KMS-11 (cell line): ENCODE data around the gene UNC79.
"Not testable (repeated sequence)": the region's sequence is repeated elsewhere in the genome, so short reads cannot be mapped to it uniquely, and the experiment has no call there.

ENCODE experiments used
- H2AFZ ChIP-seq: fragments of 200-600 bp; sonication (generic); 2 replicates; pipeline ENCODE4 v1.6.1; 2016; ENCODE audit warnings: antibody characterized with exemption, mixed run types, low read depth
- H3K27ac ChIP-seq: fragments of 200-600 bp; sonication (generic); 2 replicates; pipeline ENCODE4 v1.6.1; 2016; ENCODE audit warnings: mild to moderate bottlenecking, mixed run types
- H3K27me3 ChIP-seq: fragments of 200-600 bp; sonication (generic); 2 replicates; pipeline ENCODE4 v1.6.1; 2017; ENCODE audit warnings: mild to moderate bottlenecking, low read depth, mixed run types, moderate library complexity; ENCODE audit not compliant: insufficient read depth
- H3K36me3 ChIP-seq: fragments of 200-600 bp; sonication (generic); 2 replicates; pipeline ENCODE4 v1.6.1; 2017; ENCODE audit warnings: mild to moderate bottlenecking, mixed run types; ENCODE audit not compliant: insufficient read depth
- H3K4me1 ChIP-seq: fragments of 200-600 bp; sonication (generic); 2 replicates; pipeline ENCODE4 v1.6.1; 2016; ENCODE audit warnings: mild to moderate bottlenecking, low read depth, mixed run types; ENCODE audit not compliant: poor library complexity, severe bottlenecking
- H3K4me2 ChIP-seq: fragments of 200-600 bp; sonication (generic); 2 replicates; pipeline ENCODE4 v1.7.0; 2016; ENCODE audit warnings: mild to moderate bottlenecking, mixed run types
- H3K4me3 ChIP-seq: fragments of 200-600 bp; sonication (generic); IDR thresholded peaks from 2 replicates; pipeline ENCODE4 v1.6.1; 2017; ENCODE audit warnings: low read depth, low read length, mixed read lengths; ENCODE audit not compliant: insufficient read depth
- H3K79me2 ChIP-seq: fragments of 200-600 bp; sonication (generic); 2 replicates; pipeline ENCODE4 v1.6.1; 2016; ENCODE audit warnings: low read depth, mixed run types; ENCODE audit not compliant: insufficient read depth
- H3K9ac ChIP-seq: fragments of 200-600 bp; sonication (generic); 2 replicates; pipeline ENCODE4 v1.6.1; 2016; ENCODE audit warnings: mild to moderate bottlenecking, mixed run types
- H4K20me1 ChIP-seq: fragments of 200-600 bp; sonication (generic); 2 replicates; pipeline ENCODE4 v1.6.1; 2016; ENCODE audit warnings: mild to moderate bottlenecking, mixed run types; ENCODE audit not compliant: insufficient read depth
- TF ChIP-seq, protein P1 (sequence below): fragments of 200-600 bp; sonication (generic); conservative IDR thresholded peaks from 2 replicates; pipeline ENCODE4 v1.6.1; 2017; ENCODE audit warnings: low read depth, mild to moderate bottlenecking, antibody characterized with exemption, low read length, moderate library complexity, mixed read lengths

Gene UNC79

DNA sequence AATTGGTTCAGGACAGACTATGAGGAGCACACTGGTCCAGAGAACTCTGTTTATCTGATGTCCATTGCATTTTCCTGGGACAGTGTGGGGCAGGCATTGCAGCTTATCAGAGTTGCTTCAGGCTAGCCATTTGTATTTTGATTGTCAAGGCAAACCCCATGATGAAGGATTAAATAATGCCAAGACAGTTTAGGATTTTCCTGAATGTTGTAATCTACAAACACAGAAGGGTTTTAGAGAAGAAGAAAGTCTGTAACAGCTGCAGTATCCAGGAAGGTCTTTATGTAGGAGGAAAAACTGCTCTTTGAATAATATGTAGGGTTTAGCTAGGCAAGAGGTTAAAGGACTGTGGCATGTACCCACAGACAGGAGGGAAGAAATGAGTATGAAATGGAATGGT is 32.2 kb upstream of the UNC79 start:
- H3K4me3 ChIP-seq, result no peak overlapping the region
- TF ChIP-seq, protein P1, sequence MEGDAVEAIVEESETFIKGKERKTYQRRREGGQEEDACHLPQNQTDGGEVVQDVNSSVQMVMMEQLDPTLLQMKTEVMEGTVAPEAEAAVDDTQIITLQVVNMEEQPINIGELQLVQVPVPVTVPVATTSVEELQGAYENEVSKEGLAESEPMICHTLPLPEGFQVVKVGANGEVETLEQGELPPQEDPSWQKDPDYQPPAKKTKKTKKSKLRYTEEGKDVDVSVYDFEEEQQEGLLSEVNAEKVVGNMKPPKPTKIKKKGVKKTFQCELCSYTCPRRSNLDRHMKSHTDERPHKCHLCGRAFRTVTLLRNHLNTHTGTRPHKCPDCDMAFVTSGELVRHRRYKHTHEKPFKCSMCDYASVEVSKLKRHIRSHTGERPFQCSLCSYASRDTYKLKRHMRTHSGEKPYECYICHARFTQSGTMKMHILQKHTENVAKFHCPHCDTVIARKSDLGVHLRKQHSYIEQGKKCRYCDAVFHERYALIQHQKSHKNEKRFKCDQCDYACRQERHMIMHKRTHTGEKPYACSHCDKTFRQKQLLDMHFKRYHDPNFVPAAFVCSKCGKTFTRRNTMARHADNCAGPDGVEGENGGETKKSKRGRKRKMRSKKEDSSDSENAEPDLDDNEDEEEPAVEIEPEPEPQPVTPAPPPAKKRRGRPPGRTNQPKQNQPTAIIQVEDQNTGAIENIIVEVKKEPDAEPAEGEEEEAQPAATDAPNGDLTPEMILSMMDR, result no peak
- H3K79me2 ChIP-seq, result no peaks in the 10 kb centered on the region
- H3K27ac ChIP-seq, result no peak overlapping the region
- H4K20me1 ChIP-seq, result no peaks in the 10 kb centered on the region
- H2AFZ ChIP-seq, result no peak overlapping the region
- H3K4me1 ChIP-seq, result no peaks in the 10 kb centered on the region
- H3K27me3 ChIP-seq, result no peaks in the 10 kb centered on the region
- H3K4me2 ChIP-seq, result no peak overlapping the region
- H3K36me3 ChIP-seq, result no peaks in the 10 kb centered on the region
- no peak overlapping the region for H3K9ac ChIP-seq

- Histone ChIP-seq H3K27me3 (no peaks in the 10 kb centered on the region), H4K20me1 (no peaks in the 10 kb centered on the region), H3K9ac (no peak overlapping the region), H3K4me1 (no peaks in the 10 kb centered on the region), H3K27ac (no peak overlapping the region), H2AFZ (no peak overlapping the region), H3K4me2 (no peak overlapping the region), H3K36me3 (no peaks in the 10 kb centered on the region), H3K79me2 (no peaks in the 10 kb centered on the region), H3K4me3 (no peak overlapping the region)
- TF ChIP-seq, protein P1, result no peak
Observed at GRCh38 chr14:93402951-93403350, 27.8 kb upstream of the UNC79 start.

- TF ChIP-seq, protein P1, result no peak
- no peak overlapping the region for H3K27ac ChIP-seq
- no peak overlapping the region for H3K4me2 ChIP-seq
- H3K27me3 ChIP-seq, result no peaks in the 10 kb centered on the region
- no peaks in the 10 kb centered on the region for H3K36me3 ChIP-seq
- no peak overlapping the region for H3K9ac ChIP-seq
- no peak overlapping the region for H3K4me3 ChIP-seq
- H4K20me1 ChIP-seq, result no peaks in the 10 kb centered on the region
- H3K79me2 ChIP-seq, result no peaks in the 10 kb centered on the region
- no peaks in the 10 kb centered on the region for H3K4me1 ChIP-seq
- H2AFZ ChIP-seq, result no peak overlapping the region
Observed at GRCh38 chr14:93410021-93410420, 20.7 kb upstream of the UNC79 start.

GRCh38 chr14:93410893-93411292 is 19.8 kb upstream of the UNC79 start:
- Histone ChIP-seq H3K9ac (no peak overlapping the region), H4K20me1 (no peaks in the 10 kb centered on the region), H3K27ac (no peak overlapping the region), H3K4me3 (no peak overlapping the region), H3K36me3 (no peaks in the 10 kb centered on the region), H2AFZ (no peak overlapping the region), H3K4me1 (no peaks in the 10 kb centered on the region), H3K79me2 (no peaks in the 10 kb centered on the region), H3K27me3 (no peaks in the 10 kb centered on the region), H3K4me2 (no peak overlapping the region)
- TF ChIP-seq, protein P1, result no peak

DNA sequence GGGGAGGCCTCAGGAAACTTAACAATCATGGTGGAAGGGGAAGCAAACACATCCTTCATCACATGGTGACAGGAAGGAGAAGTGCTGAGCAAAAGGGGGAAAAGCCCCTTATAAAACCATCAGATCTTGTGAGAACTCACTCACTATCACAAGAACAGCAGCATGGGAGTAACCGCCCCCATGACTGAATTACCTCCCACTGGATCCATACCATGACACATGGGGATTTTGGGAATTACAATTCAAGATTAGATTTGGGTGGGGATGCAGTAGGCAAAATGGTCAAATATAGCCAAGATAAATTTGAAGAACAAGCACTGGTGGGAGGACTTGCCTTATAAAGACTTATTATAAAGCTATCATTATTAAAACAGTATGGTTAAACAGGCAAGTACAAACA is 5.6 kb upstream of the UNC79 start:
- not testable (repeated sequence) for H3K4me2 ChIP-seq, H4K20me1 ChIP-seq, H3K27me3 ChIP-seq, H3K4me3 ChIP-seq, H3K4me1 ChIP-seq, H3K36me3 ChIP-seq, H3K27ac ChIP-seq, H3K79me2 ChIP-seq, H2AFZ ChIP-seq, H3K9ac ChIP-seq
